Mucosa of descending colon (tissue), 3 donors: ENCODE results near the gene B4GALT1. TPM values are rescaled to one million over a fixed set of nuclear protein-coding genes. Genes with fewer than 3 reads are reported as not detected.

Experiments
- ATAC-seq: fragments of 200-7000 bp; cut with Tn5 transposase; one replicate; pipeline ENCODE4 v1.9.1; 2020; ENCODE audit warnings: mild to moderate bottlenecking, moderate library complexity
- DNase-seq, 3 donors: peaks; one replicate each; pipeline ENCODE4 v3.0.0-alpha.2; 2020
- H3K36me3 ChIP-seq: fragments of 200-600 bp; one replicate; pipeline ENCODE4 v1.8.0; 2021; ENCODE audit warnings: low read depth, mild to moderate bottlenecking
- H3K4me1 ChIP-seq: fragments of 200-600 bp; one replicate; pipeline ENCODE4 v1.8.0; 2021; ENCODE audit warnings: low read depth, mild to moderate bottlenecking
- H3K4me3 ChIP-seq: fragments of 200-600 bp; one replicate; pipeline ENCODE4 v1.8.0; 2021; ENCODE audit warnings: mild to moderate bottlenecking
- H3K9me3 ChIP-seq: fragments of 200-600 bp; one replicate; pipeline ENCODE4 v1.8.0; 2021; ENCODE audit warnings: mild to moderate bottlenecking
- intact Hi-C, 2 donors: fragments of 100-400 bp; cut with DNase I in 1 of 2; cut with micrococcal nuclease in 1 of 2; formaldehyde crosslinking; loops; one replicate each; pipeline versions ENCODE4 v1.11.0 to v1.11.1; 2022; cut with DNase I, micrococcal nuclease
- total RNA-seq, 3 donors: library from RNA; stranded (reverse); fragmentation: NEBNext Ultra II Directional in 2 of 3; extraction: Animal tissue kit (Norgen Biotek cat#: 25700) in 2 of 3; gene quantifications; one replicate each; pipeline versions ENCODE4 v1.2.1 to v1.2.4, GENCODE V29; 2021 to 2023
- TF ChIP-seq, protein P1 (sequence below): fragments of 200-600 bp; IDR thresholded peaks from one replicate; pipeline ENCODE4 v1.8.0; 2022; ENCODE audit warnings: antibody characterized with exemption, mild to moderate bottlenecking
- donor health status: DM: no; HTN: no; CAD: no; lungs with moderate emphysema.
- donor health status: DM: no; HTN: no; CAD: no.
- donor health status: DM: no; HTN: yes; CAD: no.

Gene B4GALT1
- total RNA-seq, 3 donors from 2014 or later, result 66.0 to 203 (median 103) TPM

DNA sequence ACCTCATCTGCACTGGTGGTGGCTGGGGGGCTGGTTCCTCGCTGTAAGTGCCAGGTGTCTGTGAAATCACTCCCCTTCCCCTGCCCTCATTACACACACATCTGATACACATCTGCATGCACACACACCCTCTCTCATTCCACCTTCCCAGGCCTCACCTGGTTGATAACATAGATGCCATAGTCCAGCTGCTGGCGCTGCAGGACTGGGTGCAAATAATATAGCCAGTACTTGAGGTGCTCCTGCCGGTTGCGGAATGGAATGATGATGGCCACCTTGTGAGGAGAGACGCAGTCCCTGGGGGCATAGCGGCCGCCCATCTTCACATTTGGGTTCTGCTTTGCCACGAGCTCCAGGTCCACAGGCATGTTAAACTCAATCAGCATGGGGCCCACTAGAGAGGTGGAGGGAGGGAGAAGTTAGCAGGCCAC lies 32.1 kb downstream of the B4GALT1 start:
- no peaks in the 10 kb centered on the region for H3K9me3 ChIP-seq
- TF ChIP-seq, protein P1, sequence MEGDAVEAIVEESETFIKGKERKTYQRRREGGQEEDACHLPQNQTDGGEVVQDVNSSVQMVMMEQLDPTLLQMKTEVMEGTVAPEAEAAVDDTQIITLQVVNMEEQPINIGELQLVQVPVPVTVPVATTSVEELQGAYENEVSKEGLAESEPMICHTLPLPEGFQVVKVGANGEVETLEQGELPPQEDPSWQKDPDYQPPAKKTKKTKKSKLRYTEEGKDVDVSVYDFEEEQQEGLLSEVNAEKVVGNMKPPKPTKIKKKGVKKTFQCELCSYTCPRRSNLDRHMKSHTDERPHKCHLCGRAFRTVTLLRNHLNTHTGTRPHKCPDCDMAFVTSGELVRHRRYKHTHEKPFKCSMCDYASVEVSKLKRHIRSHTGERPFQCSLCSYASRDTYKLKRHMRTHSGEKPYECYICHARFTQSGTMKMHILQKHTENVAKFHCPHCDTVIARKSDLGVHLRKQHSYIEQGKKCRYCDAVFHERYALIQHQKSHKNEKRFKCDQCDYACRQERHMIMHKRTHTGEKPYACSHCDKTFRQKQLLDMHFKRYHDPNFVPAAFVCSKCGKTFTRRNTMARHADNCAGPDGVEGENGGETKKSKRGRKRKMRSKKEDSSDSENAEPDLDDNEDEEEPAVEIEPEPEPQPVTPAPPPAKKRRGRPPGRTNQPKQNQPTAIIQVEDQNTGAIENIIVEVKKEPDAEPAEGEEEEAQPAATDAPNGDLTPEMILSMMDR, result no peak
- H3K4me3 ChIP-seq, result no peak overlapping the region
- no peak for ATAC-seq
- H3K4me1 ChIP-seq, result peaks cover 37% of the 10 kb centered on the region
- intact Hi-C loops, result no loop called here
- no peak for DNase-seq
- H3K36me3 ChIP-seq, result no peaks in the 10 kb centered on the region

DNA sequence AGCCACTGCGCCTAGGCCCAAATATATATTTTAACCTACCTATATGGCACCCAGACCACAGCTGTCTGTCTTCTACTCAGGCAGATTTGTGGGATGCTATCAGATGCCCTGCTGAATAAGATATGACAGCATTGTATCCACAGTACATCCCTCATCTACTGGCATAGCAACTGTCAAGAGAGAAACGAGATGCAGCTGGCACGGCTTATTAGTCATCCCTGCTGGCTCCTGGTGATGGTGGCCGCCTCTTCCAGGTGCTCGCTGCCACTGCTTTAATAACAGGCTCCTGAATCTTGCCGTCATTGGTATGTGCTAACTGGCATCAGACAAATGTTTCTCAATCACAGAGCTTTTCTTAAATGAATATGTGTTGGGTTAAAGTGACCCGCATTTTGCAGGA lies 34.0 kb downstream of the B4GALT1 start:
- TF ChIP-seq, protein P1, result no peak
- intact Hi-C loops, result no loop called here
- Histone ChIP-seq H3K4me1 (peaks cover 47% of the 10 kb centered on the region), H3K36me3 (no peaks in the 10 kb centered on the region), H3K9me3 (no peaks in the 10 kb centered on the region), H3K4me3 (no peak overlapping the region)
- no peak for DNase-seq
- ATAC-seq, result no peak

DNA sequence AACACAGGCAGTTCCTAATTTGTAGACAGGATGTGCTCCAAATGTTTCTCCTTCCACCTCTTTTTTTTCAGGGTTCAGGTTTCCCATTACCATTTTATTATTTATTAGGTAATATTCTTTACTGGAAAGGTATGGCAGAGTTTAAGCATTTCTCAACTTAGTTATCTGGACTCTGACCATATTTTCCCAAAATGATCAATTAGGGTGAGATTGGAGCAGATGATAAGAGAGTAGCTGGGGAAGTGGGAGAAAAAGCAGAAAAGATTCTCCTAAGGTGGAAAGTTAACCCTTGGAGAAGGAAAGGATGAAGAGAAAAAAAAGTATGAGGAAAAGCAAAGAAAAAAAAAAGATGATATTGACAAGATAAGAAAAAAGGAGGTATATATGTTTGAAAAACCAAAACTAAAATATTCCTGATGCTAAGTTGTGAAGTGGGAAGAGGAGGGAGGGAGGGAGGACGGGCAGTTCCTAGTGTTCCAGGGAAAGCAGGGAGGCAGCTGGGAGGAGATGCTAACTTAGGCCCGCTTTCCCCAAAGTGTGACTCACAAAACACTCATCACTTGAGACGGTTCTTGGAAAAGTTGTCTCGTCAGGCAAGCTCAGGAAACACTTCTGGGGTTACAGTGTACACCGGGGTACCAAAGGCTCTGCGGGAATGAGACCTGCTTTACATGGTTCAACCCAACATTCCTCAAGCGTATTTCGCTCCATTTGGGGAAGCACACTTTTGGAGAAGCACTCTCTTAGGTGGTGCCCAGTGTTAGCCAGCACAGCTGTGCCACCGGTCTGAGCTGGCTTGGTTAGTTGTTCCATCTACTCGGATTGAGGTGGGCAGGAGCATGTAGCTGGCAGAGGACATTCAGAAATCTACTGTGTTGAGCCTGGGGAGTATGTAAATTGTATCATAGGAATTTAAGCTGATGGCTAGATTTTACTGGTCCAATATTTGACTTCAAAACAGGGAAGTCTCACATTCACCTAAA lies 35.1 kb downstream of the B4GALT1 start:
- TF ChIP-seq, protein P1, result no peak
- intact Hi-C loops, result no loop called here
- Histone ChIP-seq H3K9me3 (no peaks in the 10 kb centered on the region), H3K4me3 (no peak overlapping the region), H3K36me3 (no peaks in the 10 kb centered on the region), H3K4me1 (peaks cover 49% of the 10 kb centered on the region)
- DNase-seq (peak in 1 of 3 donors; percentile 24), ATAC-seq (no peak)

DNA sequence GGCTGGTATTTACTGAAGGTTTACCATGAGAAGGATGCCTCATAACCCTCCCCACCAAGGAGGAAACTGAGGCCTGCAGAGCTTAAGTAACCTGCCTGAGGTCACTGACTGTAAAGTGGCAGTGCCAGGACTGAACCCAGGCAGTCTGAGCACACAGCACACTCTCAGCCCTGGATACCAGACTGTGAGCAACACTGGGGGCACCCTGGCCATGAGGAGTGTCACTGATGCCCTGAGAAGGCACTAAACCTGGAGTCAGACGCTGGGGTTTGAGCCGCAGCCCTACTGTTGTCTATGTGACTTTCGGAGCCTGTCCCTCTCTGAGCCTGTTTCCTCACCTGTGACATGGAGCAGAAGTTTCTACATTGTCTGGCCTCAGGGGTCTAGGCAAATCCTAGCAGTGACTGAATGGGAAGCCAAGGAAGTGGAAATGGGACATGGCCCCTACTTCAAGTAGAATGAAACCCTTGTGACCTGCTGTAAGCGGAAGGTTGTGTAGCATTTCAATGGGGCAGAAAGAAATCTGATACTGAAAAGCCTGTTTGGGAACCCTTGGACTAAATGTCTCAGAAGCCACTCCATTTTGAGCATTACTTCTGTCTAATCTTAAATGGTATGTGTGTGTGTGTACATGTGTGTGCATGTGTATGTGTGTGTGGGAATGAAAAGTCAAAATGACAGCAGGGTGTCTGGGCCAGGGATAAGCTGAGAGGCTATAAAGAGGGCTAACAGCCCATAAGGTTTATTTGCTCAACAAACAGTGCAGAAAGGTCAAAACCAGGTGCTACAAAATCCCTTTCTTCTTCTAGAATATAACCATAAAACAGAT lies 36.0 kb downstream of the B4GALT1 start:
- no peaks in the 10 kb centered on the region for H3K9me3 ChIP-seq
- H3K4me3 ChIP-seq, result no peak overlapping the region
- H3K4me1 ChIP-seq, result peaks cover 50% of the 10 kb centered on the region
- TF ChIP-seq, protein P1, result no peak
- H3K36me3 ChIP-seq, result no peaks in the 10 kb centered on the region
- intact Hi-C loops, result no loop called here
- DNase-seq (peak in 1 of 3 donors; percentile 31), ATAC-seq (peak; percentile 50)
